HepG2 (cell line): ENCODE data around the gene GABRR3. TPM values are rescaled to one million over a fixed set of nuclear protein-coding genes. Genes with fewer than 3 reads are reported as not detected.
A peak's percentile ranks its signal among the peaks of the same experiment; 100 is the strongest.

ENCODE experiments used
- AKAP8 ChIP-seq: sonication (generic); formaldehyde crosslinking; IDR thresholded peaks from 2 replicates; pipeline ENCODE4 v1.5.1; 2020; ENCODE audit warnings: mild to moderate bottlenecking, missing genetic modification reagents
- BRD4 ChIP-seq: sonication (generic); formaldehyde crosslinking; IDR thresholded peaks from 2 replicates; pipeline ENCODE4 v1.4.0; 2020; ENCODE audit warnings: missing genetic modification reagents
- E2F2 ChIP-seq: sonication (generic); formaldehyde crosslinking; IDR thresholded peaks from 2 replicates; pipeline ENCODE4 v1.4.0; 2020; ENCODE audit warnings: missing genetic modification reagents, borderline replicate concordance
- EP300 ChIP-seq, 3 experiments: sonication (generic) in 1 of 3; formaldehyde crosslinking in 1 of 3; IDR thresholded peaks; 2 replicates each; pipeline versions ENCODE4 v1.5.1 to v1.6.1; 2011 to 2020; ENCODE audit warnings: low read depth in 2 of 3, low read length in 2 of 3, borderline replicate concordance in 1 of 3, improper control_type of control experiment in 1 of 3, mild to moderate bottlenecking in 1 of 3, missing genetic modification reagents in 1 of 3, moderate library complexity in 1 of 3
- FOXA1 ChIP-seq, 2 experiments: fragments of 450-650 bp in 1 of 2; sonication (generic) in 1 of 2; formaldehyde crosslinking in 1 of 2; IDR thresholded peaks; 2 replicates each; pipeline versions ENCODE4 v1.4.0 to v1.6.1; 2016 to 2020; ENCODE audit warnings: missing genetic modification reagents in 1 of 2
- HDAC1 ChIP-seq: sonication (generic); formaldehyde crosslinking; IDR thresholded peaks from 2 replicates; pipeline ENCODE4 v1.5.1; 2020; ENCODE audit warnings: mild to moderate bottlenecking, missing genetic modification reagents
- IRX3 ChIP-seq: sonication (generic); formaldehyde crosslinking; IDR thresholded peaks from 2 replicates; pipeline ENCODE4 v1.8.1; 2023; ENCODE audit warnings: mild to moderate bottlenecking, low read depth, missing genetic modification reagents, borderline replicate concordance
- ISL2 ChIP-seq: sonication (generic); formaldehyde crosslinking; IDR thresholded peaks from 2 replicates; pipeline ENCODE4 v1.5.0; 2020; ENCODE audit warnings: missing genetic modification reagents
- KLF9 ChIP-seq: IDR thresholded peaks from 2 replicates; pipeline ENCODE4 v1.6.1; 2016; ENCODE audit warnings: low read depth
- LBX2 ChIP-seq: sonication (generic); formaldehyde crosslinking; IDR thresholded peaks from 2 replicates; pipeline ENCODE4 v1.5.0; 2020; ENCODE audit warnings: missing genetic modification reagents, mild to moderate bottlenecking, borderline replicate concordance
- LCORL ChIP-seq, 2 experiments: fragments of 450-650 bp in 1 of 2; sonication (generic) in 1 of 2; formaldehyde crosslinking in 1 of 2; IDR thresholded peaks; 2 replicates each; pipeline versions ENCODE4 v1.5.0 to v1.6.1; 2017 to 2020; ENCODE audit warnings: antibody characterized with exemption in 1 of 2, missing genetic modification reagents in 1 of 2
- MAF1 ChIP-seq: sonication (generic); formaldehyde crosslinking; IDR thresholded peaks from 2 replicates; pipeline ENCODE4 v1.5.0; 2020; ENCODE audit warnings: missing genetic modification reagents, borderline replicate concordance
- NCOA2 ChIP-seq: sonication (generic); formaldehyde crosslinking; IDR thresholded peaks from 2 replicates; pipeline ENCODE4 v1.8.0; 2022; ENCODE audit warnings: inconsistent platforms
- NFATC3 ChIP-seq: sonication (generic); formaldehyde crosslinking; IDR thresholded peaks from 2 replicates; pipeline ENCODE4 v1.5.1; 2020; ENCODE audit warnings: mild to moderate bottlenecking, missing genetic modification reagents
- PHF5A ChIP-seq: IDR thresholded peaks from one replicate; pipeline ENCODE4 v1.6.1; 2018; ENCODE audit warnings: low read depth, missing genetic modification reagents; ENCODE audit not compliant: unreplicated experiment
- SOX13 ChIP-seq, 3 experiments: fragments of 450-650 bp in 1 of 3; sonication (generic) in 1 of 3; formaldehyde crosslinking in 1 of 3; IDR thresholded peaks in 2 of 3; conservative IDR thresholded peaks in 1 of 3; 2 replicates each; pipeline versions ENCODE4 v1.5.0 to v1.6.1; 2016 to 2020; ENCODE audit warnings: antibody characterized with exemption in 1 of 3, mild to moderate bottlenecking in 1 of 3, missing compliant biosample characterization in 1 of 3, missing genetic modification reagents in 1 of 3, moderate library complexity in 1 of 3
- TCF7 ChIP-seq: sonication (generic); IDR thresholded peaks from 2 replicates; pipeline ENCODE4 v1.6.1; 2016; ENCODE audit warnings: antibody characterized with exemption, low read depth
- ZNF441 ChIP-seq: sonication (generic); formaldehyde crosslinking; IDR thresholded peaks from 2 replicates; pipeline ENCODE4 v1.7.0; 2021; ENCODE audit warnings: missing genetic modification reagents, borderline replicate concordance
- ZNF777 ChIP-seq: sonication (generic); formaldehyde crosslinking; IDR thresholded peaks from 2 replicates; pipeline ENCODE4 v1.4.0; 2020; ENCODE audit warnings: missing genetic modification reagents
- polyA plus RNA-seq, 8 experiments: library from polyadenylated mRNA; depleted of rRNA in 3 of 8; stranded (reverse) in 7 of 8; unstranded in 1 of 8; fragments of >200 nt; fragmentation: Illumina TruSeq in 4 of 8; extraction: Trizol in 4 of 8; gene quantifications; 2 replicates each; pipeline versions ENCODE4 v1.2.1 to v1.2.3, GENCODE V29; 2011 to 2016; ENCODE audit warnings: low read depth in 4 of 8, missing spikeins in 1 of 8, mixed read lengths in 1 of 8; ENCODE audit not compliant: insufficient read depth in 1 of 8
- total RNA-seq, 5 experiments: library from RNA; depleted of rRNA; stranded (reverse); fragments of >200 nt; fragmentation: Illumina TruSeq; extraction: Trizol; gene quantifications; 2 replicates each; pipeline ENCODE4 v1.2.3, GENCODE V29; 2016; ENCODE audit warnings: low read depth in 1 of 5
- TF ChIP-seq, protein P1 (sequence below): sonication (generic); formaldehyde crosslinking; IDR thresholded peaks from 2 replicates; pipeline ENCODE4 v1.5.0; 2020; ENCODE audit warnings: mild to moderate bottlenecking, missing genetic modification reagents
- TF ChIP-seq, protein P2 (sequence below): sonication (generic); formaldehyde crosslinking; IDR thresholded peaks from 2 replicates; pipeline ENCODE4; 2020; ENCODE audit warnings: missing genetic modification reagents, mild to moderate bottlenecking, borderline replicate concordance
- TF ChIP-seq, protein P3 (sequence below): sonication (generic); formaldehyde crosslinking; IDR thresholded peaks from 2 replicates; pipeline ENCODE4 v1.4.0; 2020; ENCODE audit warnings: missing genetic modification reagents, borderline replicate concordance

The GABRR3 gene
- total and polyA plus RNA-seq, 2 of the 13 experiments (the other 11 are each of a cell fraction or from before 2014, with no cell fraction given) = 0.42 to 0.83 TPM

DNA sequence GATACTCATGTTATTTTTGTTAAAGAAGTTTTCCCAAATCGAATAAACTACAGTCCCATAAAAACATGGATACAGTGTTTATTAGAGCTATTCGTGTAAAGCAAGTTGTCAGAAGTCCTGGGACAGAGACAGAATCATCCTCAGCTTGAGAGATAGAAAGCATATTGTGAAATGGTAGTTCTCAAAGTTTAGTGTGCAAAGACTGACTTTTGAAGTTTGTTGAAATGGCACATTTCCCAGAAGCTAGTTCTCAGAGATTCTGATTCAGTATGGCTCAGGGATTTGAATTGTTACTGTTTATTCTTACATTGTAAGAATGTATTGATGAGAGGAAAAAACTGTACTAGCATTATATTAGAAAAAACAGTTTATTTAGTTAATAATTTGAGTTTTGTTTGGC, 22.1 kb downstream of the GABRR3 start (continued):
- TF ChIP-seq, protein P1, sequence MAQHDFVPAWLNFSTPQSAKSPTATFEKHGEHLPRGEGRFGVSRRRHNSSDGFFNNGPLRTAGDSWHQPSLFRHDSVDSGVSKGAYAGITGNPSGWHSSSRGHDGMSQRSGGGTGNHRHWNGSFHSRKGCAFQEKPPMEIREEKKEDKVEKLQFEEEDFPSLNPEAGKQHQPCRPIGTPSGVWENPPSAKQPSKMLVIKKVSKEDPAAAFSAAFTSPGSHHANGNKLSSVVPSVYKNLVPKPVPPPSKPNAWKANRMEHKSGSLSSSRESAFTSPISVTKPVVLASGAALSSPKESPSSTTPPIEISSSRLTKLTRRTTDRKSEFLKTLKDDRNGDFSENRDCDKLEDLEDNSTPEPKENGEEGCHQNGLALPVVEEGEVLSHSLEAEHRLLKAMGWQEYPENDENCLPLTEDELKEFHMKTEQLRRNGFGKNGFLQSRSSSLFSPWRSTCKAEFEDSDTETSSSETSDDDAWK (CRISPR knock-in tag) = no peak
- no peak for TF ChIP-seq BRD4 (CRISPR knock-in tag)
- no peak for TF ChIP-seq LCORL (IDR thresholded peaks at IDR 0.05)
- TF ChIP-seq LCORL (CRISPR knock-in tag; IDR thresholded peaks at IDR 0.05) = 0 out of 2 replicates have a peak, but pooled peaks have one; percentile 18
- TF ChIP-seq NFATC3 (CRISPR knock-in tag) = no peak
- peak; percentile 16; the same call in 1 of the 2 replicates for TF ChIP-seq TCF7
- peak; percentile 59; the same call in 1 of the 2 replicates for TF ChIP-seq ISL2
- no peak for TF ChIP-seq SOX13 (IDR thresholded peaks at IDR 0.05)
- peak in 1 of 2 experiments; percentile 68; a peak in 1 of 4 replicates for TF ChIP-seq SOX13 (CRISPR knock-in tag; conservative IDR thresholded peaks at IDR 0.05 in 1 of 2, IDR thresholded peaks at IDR 0.05 in 1 of 2)
- no peak for TF ChIP-seq HDAC1
- no peak for TF ChIP-seq MAF1 (CRISPR knock-in tag)
- peak; percentile 45; the same call in 1 of the 2 replicates for TF ChIP-seq NCOA2 (CRISPR knock-in tag)
- no peak for TF ChIP-seq PHF5A (CRISPR knock-in tag)
- TF ChIP-seq FOXA1 (IDR thresholded peaks at IDR 0.05) = no peak
- TF ChIP-seq FOXA1 (CRISPR knock-in tag; IDR thresholded peaks at IDR 0.05) = no peak
- TF ChIP-seq AKAP8 (CRISPR knock-in tag) = no peak
- no peak for TF ChIP-seq IRX3
- no peak for TF ChIP-seq ZNF441
- TF ChIP-seq EP300 (IDR thresholded peaks at IDR 0.05; ENCODE audit: low read depth in 2 of 2, low read length in 2 of 2) = peak in 1 of 2 experiments; percentile 46; a peak in 2 of 4 replicates
- no peak for TF ChIP-seq EP300 (CRISPR knock-in tag; IDR thresholded peaks at IDR 0.05; ENCODE audit: borderline replicate concordance)
- no peak for TF ChIP-seq KLF9 (CRISPR knock-in tag)
- no peak for TF ChIP-seq ZNF777 (CRISPR knock-in tag)
- TF ChIP-seq, protein P2, sequence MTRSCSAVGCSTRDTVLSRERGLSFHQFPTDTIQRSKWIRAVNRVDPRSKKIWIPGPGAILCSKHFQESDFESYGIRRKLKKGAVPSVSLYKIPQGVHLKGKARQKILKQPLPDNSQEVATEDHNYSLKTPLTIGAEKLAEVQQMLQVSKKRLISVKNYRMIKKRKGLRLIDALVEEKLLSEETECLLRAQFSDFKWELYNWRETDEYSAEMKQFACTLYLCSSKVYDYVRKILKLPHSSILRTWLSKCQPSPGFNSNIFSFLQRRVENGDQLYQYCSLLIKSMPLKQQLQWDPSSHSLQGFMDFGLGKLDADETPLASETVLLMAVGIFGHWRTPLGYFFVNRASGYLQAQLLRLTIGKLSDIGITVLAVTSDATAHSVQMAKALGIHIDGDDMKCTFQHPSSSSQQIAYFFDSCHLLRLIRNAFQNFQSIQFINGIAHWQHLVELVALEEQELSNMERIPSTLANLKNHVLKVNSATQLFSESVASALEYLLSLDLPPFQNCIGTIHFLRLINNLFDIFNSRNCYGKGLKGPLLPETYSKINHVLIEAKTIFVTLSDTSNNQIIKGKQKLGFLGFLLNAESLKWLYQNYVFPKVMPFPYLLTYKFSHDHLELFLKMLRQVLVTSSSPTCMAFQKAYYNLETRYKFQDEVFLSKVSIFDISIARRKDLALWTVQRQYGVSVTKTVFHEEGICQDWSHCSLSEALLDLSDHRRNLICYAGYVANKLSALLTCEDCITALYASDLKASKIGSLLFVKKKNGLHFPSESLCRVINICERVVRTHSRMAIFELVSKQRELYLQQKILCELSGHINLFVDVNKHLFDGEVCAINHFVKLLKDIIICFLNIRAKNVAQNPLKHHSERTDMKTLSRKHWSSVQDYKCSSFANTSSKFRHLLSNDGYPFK (CRISPR knock-in tag) = no peak
- no peak for TF ChIP-seq E2F2 (CRISPR knock-in tag)
- no peak for TF ChIP-seq LBX2
- TF ChIP-seq, protein P3, sequence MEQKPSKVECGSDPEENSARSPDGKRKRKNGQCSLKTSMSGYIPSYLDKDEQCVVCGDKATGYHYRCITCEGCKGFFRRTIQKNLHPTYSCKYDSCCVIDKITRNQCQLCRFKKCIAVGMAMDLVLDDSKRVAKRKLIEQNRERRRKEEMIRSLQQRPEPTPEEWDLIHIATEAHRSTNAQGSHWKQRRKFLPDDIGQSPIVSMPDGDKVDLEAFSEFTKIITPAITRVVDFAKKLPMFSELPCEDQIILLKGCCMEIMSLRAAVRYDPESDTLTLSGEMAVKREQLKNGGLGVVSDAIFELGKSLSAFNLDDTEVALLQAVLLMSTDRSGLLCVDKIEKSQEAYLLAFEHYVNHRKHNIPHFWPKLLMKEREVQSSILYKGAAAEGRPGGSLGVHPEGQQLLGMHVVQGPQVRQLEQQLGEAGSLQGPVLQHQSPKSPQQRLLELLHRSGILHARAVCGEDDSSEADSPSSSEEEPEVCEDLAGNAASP = no peak
